GM18526 (cell line): ENCODE data around the gene C1orf141.

Source experiments
- POLR2A ChIP-seq: IDR thresholded peaks from 3 replicates; pipeline ENCODE4 v1.6.1; 2011; ENCODE audit not compliant: insufficient read length; ENCODE audit errors: extremely low read depth

C1orf141 gene

DNA sequence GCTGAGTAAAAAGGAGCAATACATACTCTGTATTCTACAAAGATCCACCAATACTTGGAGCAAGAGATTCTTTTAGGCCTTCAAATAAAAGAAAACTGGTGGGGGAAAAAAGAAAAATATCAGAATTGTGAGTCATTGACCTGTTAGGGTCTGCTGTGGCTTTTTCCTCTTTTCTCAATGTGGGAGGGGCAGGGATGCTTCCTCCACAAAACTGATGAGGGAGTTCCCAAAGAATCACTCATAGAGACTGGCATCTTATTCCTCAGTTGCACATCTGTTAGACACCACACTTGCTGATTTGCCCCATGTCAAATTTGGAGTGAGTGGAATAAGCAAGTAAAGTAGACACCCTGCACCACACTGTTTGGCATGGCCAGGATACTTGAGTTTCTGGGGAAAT lies 16.6 kb downstream of the C1orf141 start:
- TF ChIP-seq POLR2A, result no peak

GRCh38 chr1:67114162-67114561 lies 20.6 kb downstream of the C1orf141 start:
- TF ChIP-seq POLR2A, result no peak

DNA sequence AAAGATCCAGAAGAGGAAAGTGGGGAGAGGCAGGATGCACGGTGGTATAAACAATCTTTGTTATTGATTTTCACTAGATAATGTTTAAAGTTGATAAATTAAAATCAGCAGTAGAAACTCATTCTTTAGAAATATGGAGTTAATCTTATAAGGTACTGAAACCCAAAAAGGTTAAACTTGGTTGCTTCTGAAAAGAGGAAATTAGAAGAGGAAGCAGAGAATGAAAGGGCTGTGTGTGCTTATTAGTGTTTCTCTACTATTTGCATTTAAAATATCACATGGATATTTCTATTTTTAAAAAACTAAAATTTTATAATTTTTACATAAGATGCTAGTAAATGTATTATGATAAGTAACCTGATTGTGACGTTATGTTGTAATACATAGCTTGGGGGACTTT lies 24.4 kb downstream of the C1orf141 start:
- TF ChIP-seq POLR2A, result no peak

DNA sequence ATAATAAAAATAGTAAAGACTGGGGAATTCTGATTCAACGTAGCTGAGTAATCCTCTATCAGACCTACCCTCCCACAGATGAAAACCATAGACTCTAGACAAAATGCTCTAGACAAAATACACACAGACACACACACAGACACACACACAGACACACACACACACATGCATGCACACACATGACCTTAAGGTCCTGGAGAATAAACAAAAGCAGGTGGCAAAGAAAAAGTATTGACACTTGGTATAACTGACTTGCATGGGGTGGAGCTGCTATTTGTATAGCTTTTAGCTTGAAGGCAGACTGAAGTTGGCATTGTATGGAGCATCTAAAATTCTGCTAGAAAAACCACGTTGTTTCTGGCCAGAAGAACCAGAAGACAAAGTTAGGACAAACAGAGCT lies 29.3 kb downstream of the C1orf141 start:
- no peak for TF ChIP-seq POLR2A

DNA sequence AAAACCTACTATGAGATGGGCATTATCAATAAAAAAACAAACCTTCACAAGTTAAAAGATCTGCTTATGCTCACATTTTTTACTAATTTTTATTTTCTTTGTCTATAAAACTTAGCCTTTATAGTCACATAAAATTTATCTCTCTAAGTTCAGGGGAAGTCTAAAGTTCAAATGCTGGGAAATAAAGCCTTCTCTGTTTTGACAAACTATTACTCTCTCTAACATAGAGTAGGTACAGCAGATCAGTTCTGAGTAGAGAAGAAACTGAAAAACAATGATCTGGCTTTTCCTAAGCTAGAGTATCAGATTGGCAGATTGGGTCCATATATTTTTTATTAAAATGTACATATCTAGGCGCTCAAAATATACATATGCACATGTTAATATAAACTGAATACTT lies 31.2 kb downstream of the C1orf141 start:
- no peak for TF ChIP-seq POLR2A

DNA sequence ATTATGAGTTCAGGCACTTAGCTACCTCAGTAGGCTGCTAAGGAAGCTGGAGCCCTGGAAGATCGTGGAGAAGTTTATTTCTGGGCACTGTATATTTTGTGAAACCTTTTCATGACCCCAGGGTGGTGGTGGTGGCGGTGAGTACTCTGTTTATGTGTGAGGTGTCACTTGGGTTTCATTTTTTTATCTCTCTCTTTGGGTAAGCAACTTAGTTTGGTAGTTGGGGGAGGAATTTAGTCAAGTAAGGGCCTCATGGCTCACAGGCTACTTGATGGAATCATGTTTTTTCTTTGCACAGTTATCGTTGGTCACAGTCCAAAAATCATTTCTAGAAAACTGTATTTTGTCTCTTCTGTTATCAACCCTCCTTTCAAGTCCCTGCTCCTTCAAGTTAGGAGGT lies 33.9 kb downstream of the C1orf141 start:
- no peak for TF ChIP-seq POLR2A

DNA sequence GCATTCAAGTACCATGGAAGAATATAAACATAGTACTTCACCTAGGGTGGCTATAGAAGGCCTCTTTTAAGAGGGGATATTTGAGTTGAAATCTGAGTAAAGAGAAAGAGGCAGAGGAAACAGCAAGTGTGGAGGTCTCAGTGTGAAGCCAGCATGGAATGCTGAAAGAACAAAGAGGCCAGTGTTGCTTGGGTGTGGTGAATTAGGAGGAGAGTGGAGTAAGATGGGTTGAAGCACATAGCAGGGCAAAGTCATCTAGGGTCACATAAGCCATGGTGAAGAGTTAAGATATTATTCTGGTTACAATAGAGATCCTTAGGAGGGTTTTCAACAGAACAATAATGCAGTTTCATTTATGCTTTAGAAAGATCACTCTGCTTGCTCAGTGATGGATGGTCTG lies 37.5 kb downstream of the C1orf141 start:
- no peak for TF ChIP-seq POLR2A

DNA sequence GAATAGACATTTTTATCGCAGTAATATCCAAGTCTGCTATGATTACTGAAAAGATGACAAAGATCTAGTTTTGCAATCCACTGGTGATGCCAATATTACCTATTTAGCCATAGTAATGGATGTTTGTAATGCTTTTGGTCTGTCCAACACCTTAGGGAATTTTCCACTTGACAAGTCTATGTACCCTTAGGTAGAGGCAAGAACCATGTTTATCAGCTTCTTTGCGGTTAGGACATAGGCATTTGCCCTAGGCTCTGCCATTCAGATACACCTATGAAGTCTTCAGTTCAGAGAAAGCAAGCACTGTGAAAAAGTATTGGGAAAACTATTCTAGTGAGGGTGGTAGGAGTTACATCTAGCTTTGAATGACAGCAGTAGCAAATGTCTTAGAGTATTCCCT lies 40.6 kb downstream of the C1orf141 start:
- no peak for TF ChIP-seq POLR2A

DNA sequence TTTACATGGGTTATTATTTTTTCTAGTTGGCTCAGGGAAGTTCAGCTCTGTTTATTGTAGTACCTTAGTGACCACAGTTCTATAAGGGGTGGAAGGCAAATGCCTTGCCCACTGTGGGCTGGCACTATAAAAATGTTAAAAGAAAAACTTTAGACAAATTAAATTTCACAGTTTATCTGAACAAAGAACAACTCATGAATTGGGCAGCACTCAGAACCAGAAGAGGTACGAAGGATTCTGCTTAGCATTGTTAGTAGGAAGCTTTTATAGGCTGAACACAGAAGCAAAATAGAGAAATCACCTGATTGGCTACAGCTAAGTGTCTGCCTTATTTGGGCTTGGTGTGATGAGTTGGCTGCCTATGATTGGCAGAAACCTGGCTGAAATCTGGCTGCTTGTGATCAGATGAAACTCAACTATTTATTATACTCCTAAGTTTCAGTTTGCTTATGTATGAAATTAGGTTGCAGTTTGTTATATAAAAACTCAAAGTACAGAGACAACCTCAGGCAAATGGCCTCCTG lies 45.0 kb downstream of the C1orf141 start:
- no peak for TF ChIP-seq POLR2A

- TF ChIP-seq POLR2A, result no peak
These were observed 46.3 kb downstream of the C1orf141 start for GRCh38 chr1:67088440-67088839.

DNA sequence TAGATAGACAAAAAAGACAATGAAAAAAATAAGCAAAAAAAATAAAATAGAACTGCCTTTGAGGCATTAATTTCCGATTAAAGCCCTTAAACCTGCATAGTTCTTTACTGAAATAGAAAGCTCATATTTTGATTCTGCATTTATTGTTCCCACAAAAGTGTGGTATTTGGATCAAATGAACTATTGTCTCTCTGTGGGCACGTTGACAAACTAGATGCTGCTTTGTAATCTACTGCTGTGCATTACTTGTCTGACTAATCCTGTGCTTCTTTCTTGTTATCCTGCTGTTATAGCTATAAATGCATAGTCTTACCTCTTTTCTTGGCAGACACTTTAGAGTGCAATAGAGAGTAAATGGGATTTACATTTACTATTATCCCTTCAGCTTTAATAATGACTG lies 49.4 kb downstream of the C1orf141 start:
- TF ChIP-seq POLR2A, result no peak

DNA sequence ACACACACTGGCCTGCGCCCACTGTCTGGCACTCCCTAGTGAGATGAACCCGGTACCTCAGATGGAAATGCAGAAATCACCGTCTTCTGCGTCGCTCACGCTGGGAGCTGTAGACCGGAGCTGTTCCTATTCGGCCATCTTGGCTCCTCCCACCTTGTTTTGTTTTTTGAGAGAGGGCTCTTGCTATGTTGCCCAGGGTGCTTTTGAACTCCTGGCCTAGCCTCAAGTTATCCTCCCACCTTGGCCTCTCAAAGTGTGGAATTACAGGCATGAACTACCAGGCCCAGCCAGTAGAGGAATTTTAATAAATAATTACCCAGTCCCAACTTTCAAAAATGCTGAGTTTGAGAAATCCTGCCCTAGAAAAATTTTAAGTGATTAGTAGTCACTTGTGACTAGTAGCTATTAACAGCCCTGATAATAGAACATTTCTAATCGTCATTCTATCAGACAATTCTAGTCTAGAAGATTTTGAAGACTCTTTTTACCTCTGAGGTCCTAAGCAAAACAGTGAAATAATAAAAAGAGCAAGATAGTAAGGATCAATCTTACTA lies 49.9 kb downstream of the C1orf141 start:
- TF ChIP-seq POLR2A, result no peak

- TF ChIP-seq POLR2A, result no peak
These were observed 56.5 kb downstream of the C1orf141 start for GRCh38 chr1:67078291-67078690.

- TF ChIP-seq POLR2A, result no peak
These were observed 57.2 kb downstream of the C1orf141 start for GRCh38 chr1:67077593-67077992.

GRCh38 chr1:67072749-67073148 lies 62.0 kb downstream of the C1orf141 start:
- no peak for TF ChIP-seq POLR2A

DNA sequence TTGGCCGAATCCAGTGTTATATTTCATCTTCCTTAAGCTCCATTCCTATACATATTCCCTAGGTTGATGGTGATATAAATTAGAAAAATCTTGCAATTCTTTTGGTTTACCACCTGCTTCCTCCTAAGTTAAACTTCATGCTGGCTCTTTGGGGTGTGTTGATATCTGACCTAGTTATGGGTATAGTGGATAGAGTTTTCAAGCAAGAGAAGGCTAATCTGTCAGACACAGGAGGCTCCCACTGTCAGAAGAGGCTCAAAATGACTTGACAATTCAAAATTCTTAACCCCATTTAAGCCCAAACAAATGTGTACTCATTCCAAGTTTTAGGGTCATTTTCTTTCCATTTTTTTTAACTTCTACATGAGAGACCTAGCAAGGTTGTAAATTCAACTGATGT lies 72.4 kb downstream of the C1orf141 start:
- TF ChIP-seq POLR2A, result no peak

GRCh38 chr1:67061266-67061665 lies 73.5 kb downstream of the C1orf141 start:
- TF ChIP-seq POLR2A, result no peak

DNA sequence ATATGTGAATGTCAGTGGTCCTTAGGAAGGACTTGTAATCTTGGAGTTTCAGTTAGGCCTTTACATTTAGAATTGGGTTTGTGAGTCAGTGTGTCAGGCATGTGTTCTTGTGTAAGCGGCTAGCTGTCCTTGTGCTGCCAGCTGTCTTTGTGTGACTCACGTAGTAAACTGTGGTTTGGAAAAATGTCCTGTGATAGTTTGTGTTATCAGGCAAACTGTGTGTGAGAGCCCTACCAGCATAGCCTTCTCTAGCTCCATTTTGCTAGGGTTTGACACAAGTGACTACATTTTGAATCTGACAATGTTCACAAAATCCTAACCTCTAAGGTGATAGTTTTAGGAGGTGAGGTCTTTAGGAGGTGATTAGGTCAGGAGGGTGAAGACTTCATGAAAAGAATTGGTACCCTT lies 74.0 kb downstream of the C1orf141 start:
- TF ChIP-seq POLR2A, result no peak

- no peak for TF ChIP-seq POLR2A
These were observed 75.4 kb downstream of the C1orf141 start for GRCh38 chr1:67059346-67059745.
